Glomerular visceral epithelial cell (primary cell): ENCODE results near the gene IKBKG.
"Not testable (repeated sequence)": the region's sequence is repeated elsewhere in the genome, so short reads cannot be mapped to it uniquely, and the experiment has no call there.

Experiments used
- DNase-seq: peaks from one replicate; pipeline ENCODE4 v3.0.0-alpha.2; 2016; ENCODE audit errors: extremely low spot score

Gene IKBKG

DNA sequence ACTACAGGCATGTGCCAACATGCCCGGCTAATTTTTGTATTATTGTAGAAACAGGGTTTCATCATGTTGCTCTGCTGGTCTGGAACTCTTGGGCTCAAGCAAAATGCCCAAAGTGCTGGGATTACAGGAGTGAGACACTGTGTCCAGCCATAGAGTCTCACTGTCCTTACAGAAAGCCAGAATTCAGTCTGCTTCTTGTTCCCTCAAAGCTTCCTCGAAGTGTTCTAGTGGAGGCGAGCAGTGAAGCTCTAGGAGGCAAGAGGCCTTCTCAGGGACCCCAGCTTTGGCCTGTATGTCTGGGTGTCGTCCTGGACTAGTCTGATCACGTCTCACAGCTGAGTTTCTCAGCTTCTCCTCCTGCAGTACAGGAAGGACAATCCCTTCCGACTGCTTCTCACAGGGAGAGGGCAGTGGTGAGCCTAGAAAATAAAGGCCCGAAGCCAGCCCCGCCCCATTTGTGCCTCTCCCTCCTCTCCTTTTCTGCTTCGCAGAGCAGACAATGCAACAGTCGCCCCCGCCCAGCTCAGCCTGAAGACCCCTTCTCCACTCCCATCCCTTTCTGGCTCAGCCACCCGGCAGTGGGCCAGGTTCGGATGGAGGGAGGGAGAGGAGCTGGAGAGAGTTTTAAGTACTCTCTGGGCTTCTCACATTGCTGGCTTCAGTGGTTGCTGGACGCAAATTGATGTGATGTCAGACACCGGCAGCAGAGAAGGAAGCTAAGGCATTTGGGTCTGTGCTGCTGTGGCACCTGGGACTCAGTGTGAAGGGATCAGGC lies 20.3 kb upstream of the IKBKG start:
- DNase-seq = peak; percentile 74

DNA sequence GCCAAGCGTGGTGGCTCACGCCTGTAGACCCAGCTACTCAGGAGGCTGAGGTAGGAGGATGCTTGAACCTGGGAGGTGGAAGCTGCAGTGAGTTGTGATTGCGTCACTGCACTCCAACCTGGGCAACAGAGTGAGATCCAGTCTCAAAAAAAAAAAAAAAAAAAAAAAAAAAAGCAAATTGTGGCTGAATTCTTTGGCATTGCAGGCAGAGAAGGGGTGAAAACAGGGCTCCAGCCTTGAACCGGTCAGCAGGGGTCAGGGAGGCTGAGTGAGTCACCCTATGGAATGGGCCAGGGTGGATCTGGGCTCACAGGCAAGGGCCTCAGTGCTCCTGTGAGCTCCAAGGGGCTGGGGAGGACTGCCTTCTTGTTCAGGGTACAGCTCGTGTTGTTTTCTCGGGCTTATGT lies 18.2 kb upstream of the IKBKG start:
- DNase-seq = peak; percentile 34

DNA sequence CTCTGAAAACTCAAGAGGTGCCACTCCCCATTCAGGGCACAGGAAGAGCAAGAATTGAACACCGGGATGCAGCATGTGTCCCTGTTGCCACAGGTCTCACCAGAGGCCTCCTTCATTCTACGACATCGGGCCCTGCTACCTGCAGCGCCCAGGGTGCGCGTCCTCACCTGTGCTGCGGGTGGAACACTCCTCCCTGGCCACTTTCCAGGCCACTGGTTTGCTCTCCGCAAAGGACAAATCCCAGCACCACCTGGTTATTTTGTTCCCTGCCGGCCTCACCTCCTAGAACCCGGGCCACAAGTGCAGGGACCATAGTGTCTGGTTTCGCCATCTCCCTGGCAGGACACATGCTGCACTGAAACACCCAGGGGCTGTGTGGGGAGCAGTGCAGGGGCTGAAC lies 17.1 kb upstream of the IKBKG start:
- DNase-seq = no peak

DNA sequence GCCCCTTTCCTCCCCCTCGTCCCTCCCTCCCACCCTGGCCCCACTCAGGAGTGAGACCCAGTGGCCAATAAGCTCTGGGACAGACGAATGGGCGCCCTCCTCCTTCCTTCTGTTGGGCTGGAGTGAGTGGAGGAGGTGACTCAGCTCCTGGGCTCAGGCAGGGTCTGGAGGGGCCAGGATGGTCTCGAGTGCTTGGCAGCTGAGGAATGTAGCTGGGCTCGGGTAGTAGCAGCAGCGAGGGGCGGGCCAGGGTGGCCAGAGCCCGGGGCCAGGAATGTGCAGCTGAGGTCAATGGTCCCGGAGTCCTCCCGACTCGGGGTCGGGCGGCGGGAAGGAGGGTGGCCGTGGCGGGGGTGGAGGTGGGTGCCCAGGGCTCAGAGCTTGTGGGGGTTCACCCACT lies 15.8 kb upstream of the IKBKG start:
- peak; percentile 72 for DNase-seq

DNA sequence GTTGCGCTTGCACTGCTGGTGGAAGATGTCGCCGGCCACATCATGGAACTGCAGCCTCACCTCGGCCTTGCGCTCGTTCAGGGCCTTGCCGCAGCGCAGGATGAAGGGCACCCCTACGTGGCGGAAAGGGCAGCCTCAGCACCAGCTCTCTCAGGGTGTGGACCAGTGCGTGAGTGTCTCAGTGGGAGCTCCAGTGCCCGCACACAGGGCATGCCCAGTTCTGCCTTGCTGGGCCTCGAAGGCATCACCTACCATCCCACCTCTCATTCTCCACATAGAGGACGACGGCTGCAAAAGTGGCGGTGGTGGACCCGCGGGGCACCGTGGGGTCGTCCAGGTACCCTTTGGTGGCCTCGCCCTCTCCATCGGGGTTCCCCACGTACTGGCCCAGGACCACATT lies 14.7 kb upstream of the IKBKG start:
- no peak for DNase-seq

DNA sequence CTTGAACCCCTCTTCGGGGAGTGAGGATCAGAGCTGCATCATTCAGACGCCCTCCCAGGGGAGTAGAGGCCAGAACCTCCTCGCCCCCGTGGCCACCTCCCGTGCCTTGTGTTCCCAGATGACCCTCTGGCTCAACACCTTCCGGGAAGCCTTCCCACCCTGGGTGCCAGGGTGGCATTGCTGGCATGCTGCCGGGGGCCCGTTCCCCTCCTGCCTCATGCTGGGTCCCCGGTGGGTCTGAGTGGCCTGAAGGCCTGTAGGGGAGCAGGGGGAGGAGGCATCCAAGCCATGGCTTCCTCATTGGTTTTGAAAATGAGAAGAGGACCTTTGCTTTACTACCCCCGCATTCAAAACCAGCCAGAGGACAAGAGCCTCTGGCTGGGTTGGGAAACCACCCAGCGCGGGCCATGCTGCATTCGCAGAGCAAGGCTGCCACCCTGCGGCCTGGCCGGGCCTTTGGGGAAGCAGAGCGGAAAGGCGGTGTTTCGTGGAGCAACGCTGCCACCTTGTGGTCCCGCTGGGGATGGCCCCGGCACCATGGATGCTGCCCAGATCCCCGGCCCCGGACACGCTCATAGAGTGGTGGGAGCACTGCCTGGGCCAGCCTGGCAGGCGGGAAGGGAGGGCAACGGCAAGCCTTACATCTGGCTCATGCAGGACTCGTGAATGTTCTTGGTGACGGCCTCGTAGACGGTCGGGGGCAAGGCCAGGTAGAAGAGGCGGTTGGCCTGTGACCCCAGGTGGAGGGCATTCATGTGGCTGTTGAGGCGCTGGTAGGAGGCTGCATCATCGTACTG lies 12.7 kb upstream of the IKBKG start:
- DNase-seq = peak; percentile 79

DNA sequence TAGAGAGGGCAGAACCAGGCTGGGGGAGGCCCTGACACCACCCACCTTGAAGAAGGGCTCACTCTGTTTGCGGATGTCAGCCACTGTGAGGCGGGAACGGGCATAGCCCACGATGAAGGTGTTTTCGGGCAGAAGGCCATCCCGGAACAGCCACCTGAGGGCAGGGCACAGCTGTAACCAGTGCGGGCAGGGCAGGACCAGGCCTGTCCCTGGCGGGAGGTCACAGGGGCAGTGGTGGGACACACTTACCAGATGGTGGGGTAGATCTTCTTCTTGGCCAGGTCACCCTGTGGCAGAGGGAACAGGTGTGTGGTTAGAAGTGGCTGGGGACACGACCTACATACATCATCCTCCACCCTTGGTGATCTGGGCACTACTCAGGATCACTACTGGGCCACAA lies 11.5 kb upstream of the IKBKG start:
- DNase-seq = no peak

DNA sequence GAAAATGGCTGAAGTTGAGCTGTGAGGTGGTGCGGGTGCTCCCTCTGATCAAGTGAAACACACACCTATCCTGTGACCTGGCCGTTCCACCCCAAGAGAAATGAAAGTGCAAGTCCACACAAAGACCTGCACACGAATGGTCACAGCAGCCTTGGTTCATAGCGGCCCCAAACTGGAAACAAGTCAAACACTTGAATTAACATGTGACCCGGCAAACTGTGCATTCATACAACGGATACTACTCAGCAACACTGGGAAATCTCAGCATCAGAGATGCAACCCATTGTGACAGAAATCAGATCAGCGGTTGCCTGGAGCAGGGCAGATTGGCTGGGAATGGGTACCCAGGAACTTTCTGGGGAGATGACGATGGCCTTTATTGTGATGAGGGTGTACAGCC lies 8.3 kb upstream of the IKBKG start:
- no peak for DNase-seq

DNA sequence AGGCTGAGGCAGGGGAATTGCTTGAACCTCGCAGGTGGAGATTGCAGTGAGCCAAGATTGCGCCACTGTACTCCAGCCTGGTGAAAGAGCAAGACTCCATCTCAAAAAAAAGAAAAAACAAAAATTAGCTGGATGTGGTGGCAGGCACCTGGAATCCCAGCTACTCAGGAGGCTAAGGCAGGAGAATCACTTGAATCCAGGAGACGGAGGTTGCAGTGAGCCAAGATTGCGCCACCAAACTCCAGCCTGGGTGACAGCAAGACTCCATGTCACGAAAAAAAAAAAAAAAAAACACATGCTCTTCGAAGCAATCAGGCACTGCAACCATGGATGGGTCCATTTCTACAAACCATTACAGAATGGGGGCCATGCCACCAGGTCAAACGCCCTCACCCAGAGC lies 7.1 kb upstream of the IKBKG start:
- DNase-seq = not testable (repeated sequence)

DNA sequence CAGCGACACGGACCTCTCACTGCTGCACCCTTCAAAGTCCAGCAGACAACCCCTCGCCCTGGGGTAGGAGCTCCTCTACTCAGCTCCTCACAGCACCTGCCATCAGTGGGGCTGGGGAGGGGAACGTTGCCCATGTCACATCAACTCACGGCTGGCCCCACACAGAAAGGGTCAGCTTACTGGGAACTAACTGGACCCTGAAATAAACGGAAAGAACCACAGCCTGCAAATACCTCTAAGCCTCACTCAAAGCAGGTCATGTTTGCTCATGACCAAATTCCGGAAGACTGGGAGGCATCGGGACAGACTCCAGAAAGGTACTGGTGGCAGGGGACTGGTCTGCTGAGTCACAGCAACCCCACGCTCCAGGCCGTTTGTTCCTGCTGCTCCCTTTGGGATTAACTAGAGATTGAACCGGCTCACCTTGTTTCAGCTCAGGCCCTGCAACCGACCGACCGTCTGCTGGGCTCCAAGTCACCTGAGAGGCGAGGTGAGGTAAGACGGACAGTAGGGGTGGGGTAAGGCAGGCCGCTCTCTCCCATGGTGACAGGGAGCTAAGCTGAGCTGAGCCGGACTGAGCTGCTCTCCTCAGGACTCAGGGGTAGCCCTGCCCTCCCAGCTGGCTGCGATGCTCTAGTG lies 6.4 kb upstream of the IKBKG start:
- no peak for DNase-seq

DNA sequence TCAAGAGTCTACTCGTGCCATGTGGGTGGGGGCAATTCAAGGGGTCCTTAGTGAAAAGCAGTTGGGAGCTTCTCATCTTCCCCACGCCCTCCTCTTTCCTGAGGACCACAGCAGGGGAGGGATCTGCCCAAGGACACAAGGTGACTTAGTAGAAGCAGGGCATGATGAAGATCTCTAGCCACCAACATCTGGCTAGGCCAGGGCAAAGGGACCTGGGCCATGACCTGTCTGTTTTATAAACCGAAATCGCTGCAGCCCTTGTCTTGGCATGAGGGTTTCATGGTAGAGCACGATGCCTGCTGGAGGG lies 5.9 kb upstream of the IKBKG start:
- no peak for DNase-seq

DNA sequence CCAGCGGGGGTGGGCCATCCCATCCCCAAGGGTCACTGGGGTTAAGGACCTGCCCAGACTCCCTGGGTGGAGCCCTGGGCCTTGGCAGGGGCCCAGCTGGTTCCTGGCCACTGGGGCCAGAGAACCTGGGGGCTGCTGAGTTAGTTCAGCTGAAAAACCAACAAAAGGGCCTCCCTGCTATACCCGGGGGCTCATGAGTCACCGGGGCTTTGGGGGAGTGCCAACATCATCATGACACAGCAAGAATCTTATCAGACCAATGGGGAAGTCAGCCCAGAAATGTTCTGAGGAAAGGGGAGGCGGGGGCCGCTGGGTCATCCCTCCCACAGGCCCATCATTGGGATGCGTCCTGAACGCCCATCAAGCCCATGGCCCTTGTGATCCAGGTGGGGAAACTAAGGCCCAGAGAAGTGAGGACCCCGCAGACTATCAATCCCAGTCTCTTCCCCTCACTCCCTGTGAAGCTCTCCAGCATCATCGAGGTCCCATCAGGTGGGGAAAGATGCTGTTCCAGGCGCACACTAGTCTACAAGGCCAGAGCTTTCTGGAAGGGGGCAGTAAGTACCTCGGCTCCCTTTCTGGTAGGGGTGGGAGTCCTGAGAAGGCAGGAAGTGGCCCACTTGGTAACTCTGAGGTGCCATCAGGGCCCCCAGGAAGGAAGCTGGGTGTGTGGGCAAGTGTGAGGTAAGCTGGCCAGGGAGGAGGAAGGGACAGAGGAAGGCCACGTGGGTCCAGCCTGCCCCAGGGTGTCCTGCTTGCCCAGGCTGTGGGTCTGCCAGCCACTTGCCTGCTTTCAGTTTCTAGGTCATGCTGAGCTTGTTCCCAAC lies 5.3 kb upstream of the IKBKG start:
- peak; percentile 90 for DNase-seq

DNA sequence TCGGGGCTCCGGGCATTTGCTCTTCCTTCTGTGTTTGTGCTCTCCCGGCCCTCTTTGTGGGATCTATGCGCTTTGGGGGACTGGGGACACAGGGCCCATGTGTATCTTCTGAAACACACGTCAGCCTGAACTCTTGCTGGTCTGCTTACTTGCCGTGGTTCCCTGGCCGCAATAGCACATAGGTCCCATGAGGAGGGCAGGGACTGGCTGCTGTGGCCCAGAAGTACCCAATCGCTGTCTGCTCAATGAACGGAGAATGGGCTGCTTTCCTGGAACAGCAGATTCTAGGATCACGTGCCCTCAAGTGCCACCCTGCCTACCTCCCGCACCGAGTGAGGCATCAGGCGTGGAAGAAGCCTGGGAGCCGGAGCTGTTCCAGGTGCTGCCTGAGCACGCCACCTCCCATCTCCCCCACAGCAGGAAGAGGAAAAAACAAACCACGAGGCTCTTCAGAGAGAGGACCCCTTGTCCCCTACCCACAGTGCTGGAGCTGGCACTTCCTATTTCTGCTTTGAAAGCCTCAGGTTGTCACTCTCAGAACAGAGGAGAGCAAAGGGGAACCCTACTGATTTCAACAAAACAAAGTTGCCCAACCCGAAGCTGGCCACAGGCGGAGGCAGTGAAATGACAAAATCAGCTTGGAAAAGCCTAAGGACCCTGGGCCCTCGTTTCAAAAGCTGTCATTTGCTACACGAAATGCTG lies 4.5 kb upstream of the IKBKG start:
- no peak for DNase-seq

DNA sequence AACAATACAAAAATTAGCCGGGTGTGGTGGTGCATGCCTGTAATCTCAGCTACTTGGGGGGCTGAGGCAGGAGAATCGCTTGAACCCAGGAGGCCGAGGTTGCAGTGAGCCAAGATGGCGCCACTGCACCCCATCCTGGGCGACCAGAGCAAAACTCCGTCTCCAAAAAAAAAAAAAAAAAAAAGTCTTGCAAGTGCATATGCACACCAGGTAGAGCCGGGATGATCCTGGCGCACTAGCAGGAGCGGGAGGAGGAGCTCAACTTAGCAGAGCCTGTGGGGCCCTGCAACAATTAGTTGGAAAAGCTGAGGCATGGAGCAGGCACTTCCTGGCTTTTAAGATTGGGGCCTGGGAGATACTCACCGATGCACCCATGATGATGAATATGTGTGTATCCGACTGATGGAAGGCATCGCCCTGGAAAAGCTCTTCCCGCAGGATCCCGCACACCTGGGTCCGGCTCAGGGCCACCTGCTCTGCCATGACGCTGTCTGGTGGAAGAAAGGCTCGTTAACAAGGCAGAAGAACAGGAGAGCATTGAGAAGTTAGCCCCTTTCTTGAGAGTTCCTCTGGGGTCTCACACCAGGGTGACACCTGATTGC lies 1.6 kb upstream of the IKBKG start:
- no peak for DNase-seq

DNA sequence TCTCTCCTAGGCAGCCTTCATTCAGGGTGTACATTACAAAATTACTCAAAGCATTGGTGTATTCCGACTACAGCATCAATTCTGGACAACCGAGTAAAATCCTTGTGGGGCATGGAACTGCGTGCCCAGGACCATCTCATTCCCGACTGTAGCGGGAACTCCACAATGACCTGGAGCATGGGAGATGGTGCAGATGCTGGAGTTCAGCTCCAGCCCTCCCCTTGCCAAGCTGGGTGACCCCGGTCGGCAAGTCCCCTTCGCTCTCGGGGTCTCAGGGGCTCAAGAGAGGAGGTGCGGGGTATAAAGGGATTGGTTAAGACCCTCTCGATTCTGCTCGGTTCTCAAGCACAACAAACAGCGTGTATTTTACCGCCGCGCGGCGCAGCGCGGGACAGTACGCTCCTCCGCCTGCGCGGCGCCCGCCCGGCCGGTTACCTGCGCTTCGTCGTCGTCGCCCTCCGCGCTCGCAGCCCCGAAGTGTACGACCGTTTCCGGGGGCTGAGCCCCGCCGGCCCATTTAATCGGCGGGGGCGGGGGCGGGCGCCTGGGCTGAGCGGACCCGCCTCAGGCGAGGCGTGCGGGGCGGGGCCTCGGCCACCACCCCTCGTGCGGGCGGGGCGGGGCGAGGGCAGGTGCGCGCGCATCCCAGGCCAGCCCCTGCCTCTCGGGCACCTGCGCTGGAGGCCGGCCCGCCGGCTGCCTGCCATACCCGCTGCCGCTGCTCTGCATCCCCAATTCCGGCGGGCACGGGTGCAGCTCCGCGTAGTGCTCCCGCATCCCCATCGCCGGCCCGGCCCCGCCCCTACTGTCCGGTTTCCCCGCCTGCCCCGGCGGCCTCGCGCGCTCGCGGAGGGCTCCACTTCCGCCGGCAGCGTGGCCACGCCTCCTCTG lies 821 bp upstream of the IKBKG start, which contains the start of gene G6PD:
Gene G6PD (minus strand): TSS at position 493 of the 891 bp plus-strand sequence. CDS start 691 bp downstream, outside the sequence.
- DNase-seq = peak; percentile 81

DNA sequence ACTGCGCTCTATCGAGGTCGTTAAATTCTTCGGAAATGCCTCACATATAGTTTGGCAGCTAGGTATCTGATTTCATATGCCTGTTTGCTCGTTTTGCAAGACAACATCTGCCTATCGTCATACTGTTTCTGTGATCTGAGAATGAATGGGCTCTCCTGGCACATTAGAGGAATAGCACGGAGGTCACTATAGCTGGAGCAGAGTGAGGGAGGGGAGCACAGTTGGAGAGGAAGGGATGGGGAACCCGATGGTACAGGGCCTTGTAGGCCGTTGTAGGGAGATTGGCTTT lies 552 bp downstream of the IKBKG start:
- no peak for DNase-seq

DNA sequence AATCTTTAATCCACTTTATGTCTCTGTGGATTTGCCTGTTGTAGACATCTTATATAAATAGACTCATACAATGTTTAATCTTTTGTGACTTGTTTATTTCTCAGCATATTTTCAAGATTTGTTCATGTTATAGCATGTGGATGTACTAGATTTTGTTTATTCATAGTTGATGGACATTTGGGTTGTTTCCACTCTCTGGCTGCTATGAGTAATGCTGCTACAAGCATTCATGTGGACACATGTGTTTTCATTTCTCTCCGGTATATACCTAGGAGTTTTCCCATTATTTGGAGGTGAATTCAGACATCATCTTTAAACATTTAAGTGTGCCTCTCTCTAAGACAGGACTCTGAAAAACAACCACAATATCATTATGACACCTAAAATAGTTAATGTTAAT lies 2.3 kb downstream of the IKBKG start:
- no peak for DNase-seq

DNA sequence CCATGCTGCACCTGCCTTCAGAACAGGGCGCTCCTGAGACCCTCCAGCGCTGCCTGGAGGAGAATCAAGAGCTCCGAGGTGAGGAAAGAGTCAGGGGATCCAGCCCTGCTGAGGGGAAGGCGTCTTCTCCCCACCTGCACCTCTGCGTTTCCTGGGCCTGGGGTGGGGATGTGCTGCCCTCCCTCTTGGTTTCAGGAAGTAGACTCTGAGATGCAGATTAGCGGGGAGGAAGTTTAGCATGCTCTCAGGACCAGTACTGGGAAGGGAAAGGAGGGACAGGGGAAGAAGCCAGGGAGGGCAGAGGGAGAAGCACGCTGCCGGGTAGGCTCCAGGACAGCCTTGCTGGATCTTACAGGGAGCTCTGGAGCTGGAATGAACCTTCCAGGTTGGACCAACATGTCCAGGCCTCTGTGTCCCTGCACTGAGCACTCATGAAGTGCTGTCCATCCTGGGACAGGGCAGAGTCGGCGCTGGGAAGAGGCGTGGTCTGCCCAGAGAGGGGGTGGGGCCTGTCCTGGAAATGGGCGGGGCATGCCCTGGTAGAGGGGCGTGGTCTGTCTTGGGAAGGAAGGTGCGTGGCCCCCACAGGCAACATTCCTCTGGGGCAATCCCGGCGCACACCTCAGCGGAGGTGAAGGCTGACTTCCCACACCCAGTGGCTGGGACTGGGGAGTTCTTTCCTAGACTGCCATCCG lies 4.8 kb downstream of the IKBKG start:
- not testable (repeated sequence) for DNase-seq

DNA sequence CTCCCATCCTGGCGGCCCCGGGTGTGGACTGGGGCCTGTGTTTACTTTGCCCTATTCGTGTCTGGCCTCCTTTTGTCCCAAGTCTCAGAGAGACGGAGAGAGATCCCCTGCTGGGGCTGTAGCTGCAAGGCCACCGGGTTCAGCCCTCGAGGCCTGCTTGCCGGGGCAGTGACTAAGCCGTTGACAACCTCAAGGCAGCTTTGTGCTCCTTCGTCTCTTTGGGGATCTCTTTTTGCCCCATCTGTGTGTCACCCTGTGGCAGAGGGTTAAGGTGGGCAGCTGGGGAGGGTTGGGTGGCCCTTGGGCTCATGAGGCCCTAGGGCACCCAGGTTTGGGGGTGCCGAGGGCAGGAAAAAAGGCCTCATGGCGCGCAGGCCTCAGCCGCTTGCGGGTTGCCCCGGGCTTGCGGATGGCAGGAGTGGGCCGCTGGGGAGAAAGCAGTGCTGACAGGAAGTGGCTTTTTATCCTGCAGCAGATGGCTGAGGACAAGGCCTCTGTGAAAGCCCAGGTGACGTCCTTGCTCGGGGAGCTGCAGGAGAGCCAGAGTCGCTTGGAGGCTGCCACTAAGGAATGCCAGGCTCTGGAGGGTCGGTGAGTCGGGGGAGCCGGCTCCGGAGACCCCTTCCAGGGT lies 10.8 kb downstream of the IKBKG start:
- DNase-seq = not testable (repeated sequence)
